CD4-positive, alpha-beta T cell treated with Interferon gamma for 1 hour (primary cell): Measurements from ENCODE around the gene KRTCAP3.
A peak's percentile ranks its signal among the peaks of the same experiment; 100 is the strongest.
"Not testable (repeated sequence)": the region's sequence is repeated elsewhere in the genome, so short reads cannot be mapped to it uniquely, and the experiment has no call there.

ENCODE experiments used
- DNase-seq: peaks from one replicate; pipeline ENCODE4 v3.0.0-alpha.2; 2020

Gene KRTCAP3, protein sequence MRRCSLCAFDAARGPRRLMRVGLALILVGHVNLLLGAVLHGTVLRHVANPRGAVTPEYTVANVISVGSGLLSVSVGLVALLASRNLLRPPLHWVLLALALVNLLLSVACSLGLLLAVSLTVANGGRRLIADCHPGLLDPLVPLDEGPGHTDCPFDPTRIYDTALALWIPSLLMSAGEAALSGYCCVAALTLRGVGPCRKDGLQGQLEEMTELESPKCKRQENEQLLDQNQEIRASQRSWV

DNA sequence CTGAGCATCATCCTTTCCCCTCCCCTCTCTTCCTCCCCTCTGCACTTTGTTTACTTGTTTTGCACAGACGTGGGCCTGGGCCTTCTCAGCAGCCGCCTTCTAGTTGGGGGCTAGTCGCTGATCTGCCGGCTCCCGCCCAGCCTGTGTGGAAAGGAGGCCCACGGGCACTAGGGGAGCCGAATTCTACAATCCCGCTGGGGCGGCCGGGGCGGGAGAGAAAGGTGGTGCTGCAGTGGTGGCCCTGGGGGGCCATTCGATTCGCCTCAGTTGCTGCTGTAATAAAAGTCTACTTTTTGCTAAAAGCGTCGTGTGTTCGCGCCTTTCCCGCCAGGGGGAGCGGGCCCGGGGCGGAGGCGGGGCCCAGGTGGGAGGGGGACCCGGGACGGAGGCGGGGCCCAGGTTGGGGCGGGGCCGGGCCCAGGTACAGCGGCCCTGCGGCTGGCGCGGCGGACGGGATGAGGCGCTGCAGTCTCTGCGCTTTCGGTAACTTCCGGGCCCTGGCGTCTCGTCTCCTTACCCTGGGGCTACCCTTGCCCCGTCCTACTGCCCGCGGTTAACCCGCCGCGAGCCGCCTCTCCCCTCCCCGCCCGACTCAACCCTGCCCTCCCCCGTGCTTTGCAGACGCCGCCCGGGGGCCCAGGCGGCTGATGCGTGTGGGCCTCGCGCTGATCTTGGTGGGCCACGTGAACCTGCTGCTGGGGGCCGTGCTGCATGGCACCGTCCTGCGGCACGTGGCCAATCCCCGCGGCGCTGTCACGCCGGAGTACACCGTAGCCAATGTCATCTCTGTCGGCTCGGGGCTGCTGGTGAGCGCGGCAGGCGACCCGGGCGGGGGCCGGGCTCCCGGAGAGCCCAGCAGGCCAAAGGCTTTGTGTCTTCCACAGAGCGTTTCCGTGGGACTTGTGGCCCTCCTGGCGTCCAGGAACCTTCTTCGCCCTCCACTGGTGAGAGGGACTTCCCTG, at the start of gene KRTCAP3:
TSS of gene KRTCAP3 (plus strand) at position 424 of the 962 bp plus-strand sequence. CDS start at position 456, 32 bp downstream.
- DNase-seq, result peak; percentile 35

DNA sequence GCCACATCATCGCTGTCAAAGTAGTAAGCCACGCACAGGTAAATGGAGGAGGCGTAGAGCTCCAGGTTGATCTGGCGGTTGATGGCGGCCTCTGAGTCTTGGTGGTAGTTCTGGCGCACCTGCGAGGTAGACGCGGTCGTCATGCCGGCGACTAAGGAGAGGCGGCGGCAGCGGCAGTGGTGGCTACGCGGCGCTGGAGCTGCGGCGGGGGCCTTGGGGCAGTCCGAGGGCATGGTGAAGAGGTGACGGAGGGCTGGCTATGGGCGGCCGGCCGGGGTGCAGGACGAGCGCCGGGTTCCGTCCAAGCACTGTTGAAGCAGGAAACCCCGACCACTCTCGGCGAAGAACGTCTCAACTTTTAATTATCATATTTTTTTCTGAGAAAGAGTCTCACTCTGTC, 49.0 kb upstream of the KRTCAP3 start:
- DNase-seq, result no peak

DNA sequence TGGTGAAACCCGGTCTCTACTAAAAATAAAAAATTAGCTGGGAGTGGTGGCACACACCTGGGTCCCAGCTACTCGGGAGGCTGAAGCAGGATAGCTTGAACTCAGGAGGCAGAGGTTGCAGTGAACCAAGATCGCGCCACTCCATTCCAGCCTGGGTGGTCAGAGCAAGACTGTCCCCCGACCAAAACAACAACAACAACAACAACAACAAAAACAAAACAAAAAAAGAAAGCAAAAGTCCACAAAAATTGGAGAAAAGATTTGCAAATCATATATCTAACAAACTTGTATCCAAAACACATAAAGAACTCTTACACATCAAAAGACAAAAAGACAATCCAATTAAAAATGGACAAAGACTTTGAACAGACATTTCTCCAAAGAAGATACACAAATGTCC, 43.2 kb upstream of the KRTCAP3 start:
- no peak for DNase-seq

DNA sequence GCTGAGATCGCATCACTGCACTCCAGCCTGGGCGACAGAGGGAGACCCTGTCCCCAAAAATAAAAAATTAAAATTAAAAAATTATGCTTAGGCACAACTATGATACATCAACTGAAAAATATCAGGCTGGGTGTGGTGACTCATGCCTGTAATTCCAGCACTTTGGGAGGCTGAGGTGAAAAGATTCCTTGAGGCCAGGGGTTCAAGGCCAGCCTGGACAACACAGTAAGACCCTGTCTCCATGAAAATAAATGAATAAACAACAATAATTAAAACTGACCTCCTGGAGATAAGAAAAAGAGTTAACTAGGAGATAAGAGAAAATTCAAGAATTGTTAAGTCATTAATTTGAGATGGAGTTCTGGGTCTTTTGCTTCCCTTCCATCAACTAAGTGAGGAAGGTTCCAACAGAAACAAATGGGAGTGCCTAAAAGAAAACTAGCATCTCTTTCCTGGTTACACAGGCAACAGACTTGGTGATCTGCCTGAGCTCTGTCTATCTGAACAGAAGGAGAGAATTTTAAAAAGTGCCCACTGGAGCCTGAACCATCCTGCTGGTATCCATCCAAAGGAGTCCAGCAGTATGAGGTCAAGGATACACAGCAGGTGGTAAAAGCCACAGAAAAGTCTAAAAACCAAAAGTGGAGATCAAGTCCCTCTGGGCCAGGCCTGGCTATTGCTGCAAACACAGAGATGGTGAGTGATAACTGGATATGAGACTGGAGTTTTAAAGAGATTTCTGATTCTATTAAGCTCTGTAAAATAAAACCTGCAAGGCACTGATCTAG, 41.6 kb upstream of the KRTCAP3 start:
- DNase-seq, result no peak

DNA sequence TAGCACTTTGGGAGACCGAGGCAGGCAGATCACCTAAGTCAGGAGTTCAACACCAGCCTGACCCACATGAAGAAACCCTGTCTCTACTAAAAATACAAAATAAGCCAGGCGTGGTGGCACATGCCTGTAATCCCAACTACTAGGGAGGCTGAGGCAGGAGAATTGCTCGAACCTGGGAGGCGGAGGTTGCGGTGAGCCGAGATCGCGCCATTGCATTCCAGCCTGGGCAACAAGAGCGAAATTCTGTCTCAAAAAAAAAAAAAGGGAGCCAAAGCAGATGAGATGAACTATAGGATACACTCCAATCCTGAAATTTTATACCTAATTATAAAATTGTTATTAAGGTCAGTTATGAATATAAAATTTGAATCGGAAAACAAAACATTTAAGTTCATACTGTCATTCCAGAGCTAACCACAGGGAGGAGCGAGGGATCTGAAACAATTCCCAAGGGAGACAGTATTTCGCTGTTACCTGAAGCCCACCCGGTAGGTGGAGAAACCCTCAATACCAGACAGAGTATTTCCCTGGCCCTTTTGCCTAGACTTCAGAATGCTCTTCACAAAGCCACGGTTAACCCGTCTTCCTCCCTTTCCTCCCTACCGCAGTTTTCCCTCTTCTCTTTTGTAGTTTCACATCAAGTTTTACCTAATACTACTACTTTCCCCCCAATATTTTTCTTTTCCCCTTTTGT, 34.2 kb upstream of the KRTCAP3 start:
- DNase-seq, result no peak

DNA sequence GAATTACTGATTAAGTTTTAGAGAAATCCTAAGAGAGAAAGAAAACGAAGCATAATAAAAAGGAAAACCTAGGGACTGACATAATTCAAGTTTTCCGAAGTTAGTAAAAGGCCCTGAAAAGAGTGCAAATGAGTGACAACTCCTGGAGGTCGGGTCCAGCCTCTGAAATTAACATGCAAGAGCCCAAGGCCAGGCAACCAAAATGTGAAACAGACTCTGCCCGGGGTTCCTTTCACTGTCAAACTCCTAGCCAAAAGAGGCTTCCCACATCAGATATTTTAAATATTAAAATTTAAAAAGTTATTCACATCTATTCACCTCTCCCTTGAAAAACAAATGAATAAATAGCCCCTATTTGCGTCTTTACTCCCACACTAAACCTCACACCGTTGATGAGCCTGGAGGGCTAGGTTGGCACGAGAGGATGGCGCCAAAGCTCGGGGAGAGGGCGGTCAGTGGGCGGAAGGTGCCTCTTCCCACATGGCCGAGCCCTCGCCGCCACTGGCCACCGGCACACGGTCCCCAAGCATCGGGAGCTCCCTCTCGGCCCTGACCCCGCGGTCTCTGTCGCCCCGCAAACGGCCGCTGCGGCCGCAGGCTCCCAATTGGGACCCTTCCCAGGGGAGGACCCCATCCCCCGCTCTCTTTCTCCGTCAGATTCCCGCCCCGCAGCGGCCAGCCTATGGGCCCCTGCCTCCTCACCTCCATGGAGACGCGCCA, 33.4 kb upstream of the KRTCAP3 start:
- no peak for DNase-seq

DNA sequence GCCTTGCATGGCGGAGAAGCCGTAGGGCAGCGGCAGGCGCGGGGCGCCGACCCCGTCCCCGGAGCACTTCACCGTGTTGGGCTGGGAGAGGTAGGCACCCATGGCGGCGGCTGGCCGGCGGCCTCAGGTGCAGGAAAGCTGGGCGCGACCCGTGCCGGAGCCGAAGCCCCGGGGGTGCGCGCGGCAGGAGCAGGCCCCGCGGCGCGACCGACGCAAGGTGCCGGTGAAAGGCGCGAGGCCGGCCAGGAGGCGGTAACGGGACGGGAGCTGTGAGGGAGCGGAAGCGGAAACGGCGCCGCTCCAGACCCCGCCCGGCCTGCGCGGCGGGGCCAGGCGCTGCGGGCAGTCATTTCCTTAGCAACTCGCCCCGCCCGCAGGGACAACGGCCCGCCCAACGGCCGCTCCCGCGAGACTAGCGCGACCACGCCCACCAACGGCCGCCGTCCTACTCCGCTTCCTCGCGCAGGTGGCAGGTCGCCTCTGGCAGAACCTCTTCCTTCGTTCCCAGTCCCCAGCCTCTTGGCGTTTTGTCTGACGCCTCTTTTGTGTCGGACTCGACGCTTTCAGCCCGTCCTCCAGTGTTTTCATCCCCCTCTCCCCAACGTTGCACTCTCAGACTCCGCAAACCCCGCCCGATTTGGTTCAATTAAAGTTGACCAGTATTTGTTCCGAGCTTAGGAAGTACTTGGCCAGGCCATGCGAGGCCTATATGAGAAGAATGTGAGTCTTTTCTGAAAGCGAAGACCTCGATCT, 32.7 kb upstream of the KRTCAP3 start, which contains the start of gene PPM1G:
TSS of gene PPM1G (minus strand) at position 271 of the 753 bp plus-strand sequence. CDS start at position 102, 169 bp downstream.
- DNase-seq, result peak; percentile 93

DNA sequence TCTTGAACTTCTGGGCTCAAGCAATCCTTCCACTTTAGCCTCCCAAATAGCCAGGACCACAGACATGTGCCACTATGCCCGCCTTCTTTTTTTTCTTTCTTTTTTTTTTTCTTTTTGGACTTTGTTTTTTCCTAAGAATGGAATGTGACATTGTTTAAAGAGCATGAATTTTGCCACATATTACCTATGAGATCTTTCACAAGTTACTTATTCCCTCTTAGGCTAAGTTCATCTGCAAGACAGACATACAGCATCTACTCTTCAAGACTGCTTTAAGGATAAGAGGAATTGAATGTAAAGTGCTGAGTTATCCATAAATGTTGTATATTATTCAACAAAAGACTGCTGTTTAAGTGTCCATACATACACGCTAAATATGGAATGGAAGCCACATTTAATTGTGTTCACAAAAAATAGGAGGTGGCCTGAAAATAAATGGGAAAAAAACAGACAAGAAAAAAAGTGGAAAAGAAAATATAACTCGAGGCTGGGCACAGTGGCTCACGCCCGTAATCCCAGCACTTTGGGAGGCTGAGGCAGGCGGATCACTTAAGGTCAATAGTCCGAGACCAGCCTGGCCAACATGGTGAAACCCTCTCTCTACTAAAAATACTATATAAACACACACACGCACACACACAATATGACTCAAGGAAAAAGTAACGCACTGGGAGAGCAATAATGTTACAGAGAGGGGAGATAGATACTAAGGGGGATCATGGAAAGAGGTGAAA, 29.6 kb upstream of the KRTCAP3 start:
- DNase-seq, result no peak

DNA sequence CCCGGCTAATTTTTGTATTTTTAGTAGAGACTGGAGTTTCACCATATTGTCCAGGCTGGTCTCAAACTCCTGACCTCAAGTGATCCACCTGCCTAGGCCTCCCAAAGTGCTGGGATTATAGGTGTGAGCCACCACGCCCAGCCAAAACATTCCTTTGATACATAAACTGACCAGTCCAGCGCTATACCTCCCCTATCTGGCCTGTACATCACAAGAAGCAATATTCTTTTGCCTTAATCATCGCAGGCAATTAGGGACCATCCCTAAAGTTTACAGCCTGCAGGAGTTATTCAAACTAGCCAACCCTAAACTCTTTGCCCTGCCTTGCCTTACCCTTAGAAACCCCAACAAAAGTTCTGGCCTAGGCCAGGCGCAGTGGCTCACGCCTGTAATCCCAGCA, 26.0 kb upstream of the KRTCAP3 start:
- DNase-seq, result no peak

DNA sequence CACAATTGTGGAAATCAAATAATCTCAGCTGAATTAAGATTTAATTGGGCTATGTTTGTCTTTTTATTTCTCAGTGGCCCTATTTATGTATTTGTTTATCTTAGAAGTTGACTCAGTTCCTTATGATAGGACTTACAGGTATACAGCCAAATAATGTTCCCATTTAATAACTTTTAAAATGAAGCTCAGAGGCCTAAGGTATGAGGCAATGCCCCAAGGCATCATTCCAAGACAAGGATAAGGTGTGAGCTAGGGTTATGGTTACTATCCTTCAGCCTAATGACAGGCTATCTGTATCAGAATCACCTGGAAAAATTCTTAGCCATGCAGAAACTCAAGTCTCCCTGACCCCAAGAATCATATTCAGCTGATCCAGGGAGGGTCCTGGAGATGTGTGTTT, 21.2 kb upstream of the KRTCAP3 start:
- DNase-seq, result no peak

DNA sequence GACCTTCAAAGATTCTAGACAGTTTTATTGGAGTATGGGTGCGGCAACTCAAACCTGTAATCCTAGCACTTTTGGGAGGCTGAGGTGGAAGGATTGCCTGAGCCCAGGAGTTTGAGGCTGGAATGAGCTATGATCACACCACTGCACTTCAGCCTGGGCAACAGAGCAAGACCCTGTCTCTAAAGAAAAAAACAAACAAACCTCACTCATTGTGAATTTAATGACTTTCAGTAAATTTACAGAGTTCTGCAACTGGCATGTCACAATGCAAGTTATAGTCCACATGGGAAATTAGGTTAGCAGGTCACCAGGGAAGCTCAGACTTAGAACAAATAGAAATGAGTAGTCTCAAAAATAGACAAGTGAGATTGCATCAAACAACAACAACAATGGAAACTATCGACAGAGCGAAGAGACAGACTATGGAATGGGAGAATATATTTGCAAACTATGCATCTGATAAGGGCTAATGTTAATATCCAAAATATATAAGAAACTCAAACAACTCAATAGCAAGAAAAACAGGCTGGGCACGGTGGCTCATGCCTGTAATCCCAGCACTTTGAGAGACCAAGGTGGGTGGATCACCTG, 20.4 kb upstream of the KRTCAP3 start:
- DNase-seq, result no peak

DNA sequence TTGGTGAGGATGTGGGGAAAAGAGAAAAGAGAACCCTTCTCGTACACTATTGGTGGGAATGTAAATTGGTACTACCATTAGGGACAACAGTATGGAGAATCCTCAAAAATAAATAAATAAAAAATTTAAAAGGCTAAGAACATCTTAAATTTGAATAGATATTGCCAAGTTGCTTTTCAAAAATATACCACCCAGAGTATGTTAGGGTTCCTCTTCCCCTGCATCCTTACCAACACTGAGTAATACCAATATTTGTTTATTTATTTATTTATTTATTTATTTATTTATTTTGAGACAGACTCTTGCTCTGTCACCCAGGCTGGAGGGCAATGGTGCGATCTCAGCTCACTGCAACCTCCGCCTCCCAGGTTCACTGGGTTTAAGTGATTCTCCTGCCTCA, 19.2 kb upstream of the KRTCAP3 start:
- DNase-seq, result no peak

DNA sequence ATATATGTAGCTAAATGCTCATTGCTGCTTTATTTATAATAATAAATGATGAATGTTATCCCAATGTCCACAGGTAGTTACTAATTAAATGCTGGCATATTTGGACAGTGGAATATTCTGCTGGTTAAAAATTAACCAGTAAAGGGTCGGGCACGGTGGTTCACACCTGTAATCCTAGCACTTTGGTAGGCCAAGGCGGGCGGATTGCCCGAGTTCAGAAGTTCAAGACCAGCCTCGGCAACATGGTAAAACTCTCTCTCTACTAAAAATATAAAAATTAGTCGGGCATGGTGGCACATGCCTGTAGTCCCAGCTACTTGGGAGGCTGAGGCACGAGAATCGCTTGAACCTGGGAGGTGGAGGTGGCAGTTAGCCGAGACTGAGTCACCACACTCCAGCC, 17.1 kb upstream of the KRTCAP3 start:
- not testable (repeated sequence) for DNase-seq

DNA sequence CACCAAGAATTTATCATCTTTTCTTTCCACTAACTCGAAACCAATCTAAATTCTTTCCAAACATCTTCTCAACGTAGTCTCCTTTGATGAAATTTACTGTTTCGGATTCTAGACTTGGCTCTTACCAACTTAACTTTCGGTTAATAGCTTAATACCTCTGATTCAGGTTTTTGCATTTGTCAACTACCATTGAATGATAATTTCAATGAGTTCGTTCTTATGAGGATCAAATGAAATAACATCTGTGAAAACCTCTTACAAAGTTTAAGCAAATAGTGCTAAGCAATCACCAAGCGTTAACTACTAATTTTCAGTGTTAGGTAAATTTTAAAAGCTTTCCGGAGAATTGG, 14.3 kb upstream of the KRTCAP3 start:
- no peak for DNase-seq

DNA sequence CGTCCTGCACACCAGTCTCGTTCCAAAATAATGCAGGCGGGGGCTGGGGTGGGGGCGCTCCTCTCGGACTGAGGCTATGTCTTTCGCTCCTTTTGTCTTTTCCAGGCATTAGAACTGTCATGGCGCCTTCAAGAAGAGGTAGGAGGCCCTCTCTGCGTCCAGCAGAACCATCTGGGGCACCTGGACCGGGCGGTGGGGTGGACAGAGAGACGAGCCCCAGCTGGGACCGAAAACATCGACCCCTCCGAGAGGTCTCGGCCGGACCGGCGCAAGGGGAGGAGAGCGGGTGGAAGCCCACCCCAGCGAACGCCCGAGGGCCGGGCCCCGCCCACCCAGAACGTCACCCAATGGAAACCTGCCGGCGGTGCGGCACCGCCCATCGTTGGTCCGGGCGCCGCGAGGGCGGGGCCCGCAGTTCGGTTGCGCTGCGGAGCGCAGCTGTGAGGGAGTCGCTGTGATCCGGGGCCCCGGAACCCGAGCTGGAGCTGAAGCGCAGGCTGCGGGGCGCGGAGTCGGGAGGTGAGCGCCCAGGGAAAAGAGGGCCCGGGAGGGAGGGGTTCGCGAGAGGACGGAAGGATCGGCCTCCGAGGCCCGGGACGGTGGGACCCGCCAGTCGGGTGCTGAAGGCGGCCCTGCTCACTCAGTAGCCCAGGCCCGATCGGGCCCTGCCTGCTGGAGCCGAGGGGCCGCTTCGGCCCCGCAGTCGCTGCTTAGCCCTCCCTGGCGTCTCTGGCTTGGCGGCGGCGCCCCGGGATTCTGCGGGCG, 13.8 kb upstream of the KRTCAP3 start, which contains the start of gene NRBP1:
TSS of gene NRBP1 (plus strand) at position 419 of the 765 bp plus-strand sequence. CDS start 4,643 bp downstream, outside the sequence.
- DNase-seq, result peak; percentile 84

DNA sequence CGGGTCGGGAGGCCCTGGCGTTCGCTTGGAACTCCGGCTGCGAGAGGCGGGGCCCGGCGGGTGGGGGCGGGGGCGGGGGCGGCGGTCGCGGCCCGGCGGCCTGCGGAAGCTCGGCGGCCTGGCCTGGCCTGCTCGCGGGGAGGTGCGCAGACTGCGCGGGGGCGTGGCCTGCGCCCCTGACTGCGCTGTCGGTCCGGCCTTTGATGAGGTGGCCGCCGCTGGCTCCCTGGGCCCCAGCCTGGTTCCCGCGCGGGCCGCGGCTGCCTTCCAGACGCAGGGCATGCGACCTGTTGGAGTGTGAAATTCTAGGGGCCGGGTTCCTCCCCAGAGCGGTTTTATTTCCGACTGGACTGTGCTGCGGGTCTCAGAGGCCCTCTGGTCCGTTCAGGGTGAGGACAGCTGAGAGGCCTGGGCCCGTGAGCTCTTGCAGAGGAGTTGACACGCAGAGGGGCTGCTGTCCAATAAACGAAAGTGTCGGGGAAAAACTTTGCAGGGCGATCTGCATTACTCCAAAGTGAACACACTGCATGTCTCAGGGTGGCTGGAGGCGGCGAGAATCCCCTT, 13.1 kb upstream of the KRTCAP3 start:
- DNase-seq, result peak; percentile 80

DNA sequence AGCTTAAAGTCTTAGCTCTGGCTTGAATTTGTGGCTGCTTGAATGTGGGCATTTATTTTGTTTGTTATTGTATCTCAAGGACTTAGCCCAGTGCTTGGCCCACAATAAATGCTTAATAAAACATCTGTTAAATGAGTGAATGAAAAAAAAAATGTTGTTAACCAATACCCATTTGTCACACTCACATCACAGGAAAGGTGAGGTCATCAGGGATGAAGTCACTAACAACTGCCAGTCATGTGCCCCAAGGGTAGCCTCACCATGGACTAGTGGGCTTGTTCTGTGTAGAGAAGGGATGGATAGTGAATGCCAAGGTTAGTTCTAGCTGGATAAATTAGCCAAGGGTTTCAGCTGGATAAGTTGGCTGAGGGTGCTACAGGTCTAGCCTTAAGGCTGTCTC, 10.8 kb upstream of the KRTCAP3 start:
- peak; percentile 8 for DNase-seq

DNA sequence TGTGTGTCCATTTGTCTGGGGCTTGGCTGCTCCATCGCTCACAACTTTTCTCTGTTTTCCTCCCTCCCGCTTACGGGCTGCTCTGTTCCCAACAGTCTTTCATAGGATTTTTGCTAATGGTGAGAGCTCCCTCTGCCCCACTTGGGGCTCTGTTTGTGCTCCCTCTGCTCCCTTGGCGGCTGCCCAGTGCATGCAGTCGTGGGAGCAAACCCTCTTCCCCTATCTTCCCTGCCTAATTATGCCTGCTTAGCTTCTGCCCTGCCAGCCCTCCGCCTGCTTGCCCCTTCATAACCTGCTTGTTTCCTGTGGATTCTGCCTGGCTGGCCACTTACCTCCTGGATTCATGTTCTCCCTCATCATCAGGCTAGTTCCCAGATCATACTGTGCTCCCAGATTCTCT, 6.6 kb upstream of the KRTCAP3 start:
- DNase-seq, result no peak
